Measurements from ENCODE around the gene SBF2.

The SBF2 gene

DNA sequence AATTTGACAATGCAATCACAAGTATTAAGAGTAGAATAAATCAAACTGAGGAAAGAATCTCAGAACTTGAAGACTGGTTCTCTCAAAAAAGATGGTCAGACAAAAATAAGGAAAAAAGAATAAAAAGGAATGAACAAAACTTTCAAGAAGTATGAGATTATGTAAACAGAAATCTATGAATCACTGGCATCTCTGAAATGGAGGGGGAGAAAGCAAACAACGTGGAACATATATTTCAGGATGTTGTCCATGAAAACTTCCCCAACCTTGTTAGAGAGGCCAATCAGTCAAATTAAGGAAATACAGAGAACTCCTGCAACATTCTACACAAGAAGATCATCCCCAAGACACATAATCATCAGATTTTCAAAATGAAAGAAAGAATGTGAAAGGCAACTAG lies 235.7 kb downstream of the SBF2 start:
- TF ChIP-seq EZH2phosphoT487 (conservative IDR thresholded peaks at IDR 0.05; ENCODE audit: low read length) = no peak
- TF ChIP-seq CTCF (IDR thresholded peaks at IDR 0.05; ENCODE audit: insufficient read depth, low read length, poor library complexity, severe bottlenecking) = no peak
- Histone ChIP-seq H3K4me2 (ENCODE audit: low read depth, low read length, poor library complexity, severe bottlenecking) (no peak overlapping the region), H3K79me2 (ENCODE audit: insufficient read depth, low read length) (no peaks in the 10 kb centered on the region), H3K9ac (ENCODE audit: low read length) (no peak overlapping the region), H3K4me3 (ENCODE audit: insufficient read depth, low read length, poor library complexity, severe bottlenecking) (no peak overlapping the region), H3F3A (ENCODE audit: insufficient read depth) (no peaks in the 10 kb centered on the region), H2AFZ (ENCODE audit: low read depth, low read length, severe bottlenecking) (no peak overlapping the region), H3K9me3 (ENCODE audit: insufficient read depth, low read length) (peaks cover 9% of the 10 kb centered on the region; the same call in 1 of the 2 replicates), H3K27ac (ENCODE audit: low read depth, low read length) (no peak overlapping the region), H3K27me3 (ENCODE audit: low read length) (no peaks in the 10 kb centered on the region), H3K36me3 (ENCODE audit: low read length) (no peaks in the 10 kb centered on the region), H4K20me1 (ENCODE audit: low read depth, low read length) (no peaks in the 10 kb centered on the region), H3K9me2 (replicated peaks; ENCODE audit: insufficient read depth, low read length) (no peaks in the 10 kb centered on the region)

DNA sequence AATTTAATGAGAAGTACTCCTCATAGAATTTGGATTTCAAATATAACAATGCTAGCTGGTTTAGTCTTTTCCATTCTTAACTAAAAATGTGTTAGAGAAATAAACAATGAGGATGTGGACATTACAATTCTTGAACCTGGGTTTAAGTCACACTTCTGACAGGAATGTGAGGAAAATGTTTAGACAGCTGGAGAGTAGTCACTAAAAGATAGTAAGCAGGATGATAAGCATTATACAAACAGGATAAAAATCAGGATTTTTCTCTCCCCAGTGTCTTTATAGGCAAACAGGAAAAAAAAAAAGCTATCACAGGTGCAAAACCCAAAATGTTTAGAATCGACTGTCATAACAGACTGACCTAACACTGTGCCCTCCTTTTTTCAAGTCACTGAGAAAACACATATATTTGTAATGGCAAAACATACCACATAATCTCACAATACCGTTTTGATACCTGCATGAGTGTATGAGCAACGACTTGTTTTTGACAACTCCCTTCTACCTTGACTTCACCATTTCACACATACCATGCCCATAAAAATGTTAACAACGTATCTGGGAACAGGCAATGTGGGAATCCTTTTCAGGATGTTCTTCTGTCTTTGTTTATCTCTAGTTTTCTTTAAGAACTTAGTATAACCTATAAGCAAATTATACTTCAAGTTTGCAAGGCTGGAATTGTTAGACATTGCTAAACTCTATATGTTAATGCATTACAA lies 242.0 kb downstream of the SBF2 start:
- Histone ChIP-seq H3K79me2 (ENCODE audit: insufficient read depth, low read length) (no peaks in the 10 kb centered on the region), H3K27ac (ENCODE audit: low read depth, low read length) (no peak overlapping the region), H3K36me3 (ENCODE audit: low read length) (no peaks in the 10 kb centered on the region), H3F3A (ENCODE audit: insufficient read depth) (no peaks in the 10 kb centered on the region), H2AFZ (ENCODE audit: low read depth, low read length, severe bottlenecking) (no peak overlapping the region), H3K9ac (ENCODE audit: low read length) (no peak overlapping the region), H3K4me2 (ENCODE audit: low read depth, low read length, poor library complexity, severe bottlenecking) (no peak overlapping the region), H3K9me3 (ENCODE audit: insufficient read depth, low read length) (no peaks in the 10 kb centered on the region), H4K20me1 (ENCODE audit: low read depth, low read length) (no peaks in the 10 kb centered on the region), H3K4me3 (ENCODE audit: insufficient read depth, low read length, poor library complexity, severe bottlenecking) (no peak overlapping the region), H3K27me3 (ENCODE audit: low read length) (no peaks in the 10 kb centered on the region), H3K9me2 (replicated peaks; ENCODE audit: insufficient read depth, low read length) (no peaks in the 10 kb centered on the region)
- no peak for TF ChIP-seq CTCF (IDR thresholded peaks at IDR 0.05; ENCODE audit: insufficient read depth, low read length, poor library complexity, severe bottlenecking)
- TF ChIP-seq EZH2phosphoT487 (conservative IDR thresholded peaks at IDR 0.05; ENCODE audit: low read length) = no peak

- no peak overlapping the region for H2AFZ ChIP-seq (ENCODE audit: low read depth, low read length, severe bottlenecking)
- no peaks in the 10 kb centered on the region for H3K9me3 ChIP-seq (ENCODE audit: insufficient read depth, low read length)
- no peaks in the 10 kb centered on the region for H3F3A ChIP-seq (ENCODE audit: insufficient read depth)
- no peaks in the 10 kb centered on the region for H3K36me3 ChIP-seq (ENCODE audit: low read length)
- TF ChIP-seq CTCF (IDR thresholded peaks at IDR 0.05; ENCODE audit: insufficient read depth, low read length, poor library complexity, severe bottlenecking) (no peak), EZH2phosphoT487 (conservative IDR thresholded peaks at IDR 0.05; ENCODE audit: low read length) (no peak)
- no peaks in the 10 kb centered on the region for H3K27me3 ChIP-seq (ENCODE audit: low read length)
- H3K9ac ChIP-seq (ENCODE audit: low read length) = no peak overlapping the region
- no peaks in the 10 kb centered on the region for H3K9me2 ChIP-seq (replicated peaks; ENCODE audit: insufficient read depth, low read length)
- H3K79me2 ChIP-seq (ENCODE audit: insufficient read depth, low read length) = no peaks in the 10 kb centered on the region
- no peak overlapping the region for H3K4me2 ChIP-seq (ENCODE audit: low read depth, low read length, poor library complexity, severe bottlenecking)
- H3K27ac ChIP-seq (ENCODE audit: low read depth, low read length) = no peak overlapping the region
- no peaks in the 10 kb centered on the region for H4K20me1 ChIP-seq (ENCODE audit: low read depth, low read length)
- no peak overlapping the region for H3K4me3 ChIP-seq (ENCODE audit: insufficient read depth, low read length, poor library complexity, severe bottlenecking)
Measured at GRCh38 chr11:10050561-10050960, 243.5 kb downstream of the SBF2 start.

Measured in SU-DHL-6 (cell line).